Measurements from ENCODE around the gene ACVR2A.

ACVR2A gene

DNA sequence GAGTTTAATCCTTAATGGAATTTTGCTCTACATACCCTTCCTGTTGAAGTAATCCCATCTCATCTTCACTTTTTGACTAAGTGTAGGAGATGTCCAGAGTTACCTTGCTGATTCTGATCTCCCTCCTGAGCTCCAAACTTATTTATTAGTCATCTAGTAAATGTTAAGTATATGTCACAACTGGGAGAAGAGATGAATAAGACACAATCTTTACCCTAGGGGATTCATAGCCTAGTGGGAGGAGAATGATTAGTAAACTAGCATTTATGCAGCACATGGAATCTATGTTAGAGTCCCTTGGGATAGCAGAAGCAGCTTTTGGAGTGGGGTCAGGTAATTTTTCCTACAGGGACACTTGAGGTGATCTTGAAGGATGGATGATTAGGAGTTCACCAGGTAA, 20.7 kb downstream of the ACVR2A start:
- Histone ChIP-seq H3K4me1 (ENCODE audit: low read depth, poor library complexity, severe bottlenecking) (peaks cover 7% of the 10 kb centered on the region), H3K27me3 (ENCODE audit: insufficient read depth, low read depth) (no peaks in the 10 kb centered on the region), H2AFZ (ENCODE audit: low read depth) (no peak overlapping the region), H3K4me3 (IDR thresholded peaks at IDR 0.05; ENCODE audit: insufficient read depth, low read depth, low read length) (no peak overlapping the region), H3K9ac (no peak overlapping the region), H3K4me2 (no peak overlapping the region), H4K20me1 (ENCODE audit: insufficient read depth) (no peaks in the 10 kb centered on the region), H3K36me3 (ENCODE audit: insufficient read depth) (no peaks in the 10 kb centered on the region), H3K79me2 (ENCODE audit: insufficient read depth, low read depth) (no peaks in the 10 kb centered on the region), H3K27ac (no peak overlapping the region)
- TF ChIP-seq, protein P1, sequence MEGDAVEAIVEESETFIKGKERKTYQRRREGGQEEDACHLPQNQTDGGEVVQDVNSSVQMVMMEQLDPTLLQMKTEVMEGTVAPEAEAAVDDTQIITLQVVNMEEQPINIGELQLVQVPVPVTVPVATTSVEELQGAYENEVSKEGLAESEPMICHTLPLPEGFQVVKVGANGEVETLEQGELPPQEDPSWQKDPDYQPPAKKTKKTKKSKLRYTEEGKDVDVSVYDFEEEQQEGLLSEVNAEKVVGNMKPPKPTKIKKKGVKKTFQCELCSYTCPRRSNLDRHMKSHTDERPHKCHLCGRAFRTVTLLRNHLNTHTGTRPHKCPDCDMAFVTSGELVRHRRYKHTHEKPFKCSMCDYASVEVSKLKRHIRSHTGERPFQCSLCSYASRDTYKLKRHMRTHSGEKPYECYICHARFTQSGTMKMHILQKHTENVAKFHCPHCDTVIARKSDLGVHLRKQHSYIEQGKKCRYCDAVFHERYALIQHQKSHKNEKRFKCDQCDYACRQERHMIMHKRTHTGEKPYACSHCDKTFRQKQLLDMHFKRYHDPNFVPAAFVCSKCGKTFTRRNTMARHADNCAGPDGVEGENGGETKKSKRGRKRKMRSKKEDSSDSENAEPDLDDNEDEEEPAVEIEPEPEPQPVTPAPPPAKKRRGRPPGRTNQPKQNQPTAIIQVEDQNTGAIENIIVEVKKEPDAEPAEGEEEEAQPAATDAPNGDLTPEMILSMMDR (conservative IDR thresholded peaks at IDR 0.05; ENCODE audit: low read depth, low read length) = no peak

DNA sequence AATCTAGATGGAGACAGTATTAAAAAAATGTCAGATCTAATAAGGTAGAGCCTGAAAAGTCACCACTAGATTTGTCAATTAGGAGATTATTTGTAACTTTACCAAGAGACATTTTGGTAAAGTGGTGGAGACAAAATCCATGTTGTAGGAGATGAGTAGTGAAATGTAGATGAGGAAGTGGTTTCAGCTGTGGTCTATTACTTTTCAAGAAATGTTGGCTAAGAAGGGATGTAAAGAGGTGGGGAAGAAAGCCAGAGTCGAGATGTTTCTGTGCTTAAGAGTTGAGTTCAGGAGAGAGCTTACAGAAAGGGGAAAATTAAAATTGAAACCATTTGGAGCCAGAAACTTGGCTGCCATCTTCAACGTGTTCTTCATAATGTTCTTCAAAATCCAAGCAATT, 22.2 kb downstream of the ACVR2A start:
- Histone ChIP-seq H3K4me1 (ENCODE audit: low read depth, poor library complexity, severe bottlenecking) (peaks cover 7% of the 10 kb centered on the region), H3K36me3 (ENCODE audit: insufficient read depth) (no peaks in the 10 kb centered on the region), H3K27me3 (ENCODE audit: insufficient read depth, low read depth) (no peaks in the 10 kb centered on the region), H3K27ac (no peak overlapping the region), H4K20me1 (ENCODE audit: insufficient read depth) (no peaks in the 10 kb centered on the region), H2AFZ (ENCODE audit: low read depth) (no peak overlapping the region), H3K9ac (no peak overlapping the region), H3K4me3 (IDR thresholded peaks at IDR 0.05; ENCODE audit: insufficient read depth, low read depth, low read length) (no peak overlapping the region), H3K4me2 (no peak overlapping the region), H3K79me2 (ENCODE audit: insufficient read depth, low read depth) (no peaks in the 10 kb centered on the region)
- TF ChIP-seq, protein P1 (conservative IDR thresholded peaks at IDR 0.05; ENCODE audit: low read depth, low read length) = no peak

DNA sequence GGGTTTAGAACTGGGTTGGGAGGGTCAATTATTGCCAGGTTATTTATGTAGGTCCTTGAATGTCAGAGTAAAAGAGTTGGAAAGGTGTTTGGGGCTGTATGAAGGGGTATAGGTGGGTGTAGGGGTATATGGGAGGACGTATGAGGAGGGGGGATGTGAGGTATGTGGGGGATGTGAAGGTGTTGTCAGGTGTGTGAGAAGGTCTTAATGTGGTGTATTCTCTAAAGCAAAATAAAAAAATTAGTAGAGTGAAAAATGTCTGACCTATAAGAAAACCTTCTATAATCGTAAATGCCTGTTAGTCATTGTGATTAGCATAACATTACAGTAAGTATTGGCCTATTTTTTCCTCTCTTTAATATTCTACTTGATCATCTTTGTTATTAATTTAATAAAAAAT, 25.1 kb downstream of the ACVR2A start:
- H3K79me2 ChIP-seq (ENCODE audit: insufficient read depth, low read depth) = no peaks in the 10 kb centered on the region

GRCh38 chr2:147872967-147873366, 28.1 kb downstream of the ACVR2A start:
- Histone ChIP-seq H3K79me2 (ENCODE audit: insufficient read depth, low read depth) (no peaks in the 10 kb centered on the region), H3K27ac (no peak overlapping the region), H2AFZ (ENCODE audit: low read depth) (no peak overlapping the region), H3K4me1 (ENCODE audit: low read depth, poor library complexity, severe bottlenecking) (no peaks in the 10 kb centered on the region), H3K9ac (no peak overlapping the region), H3K36me3 (ENCODE audit: insufficient read depth) (no peaks in the 10 kb centered on the region), H3K4me3 (IDR thresholded peaks at IDR 0.05; ENCODE audit: insufficient read depth, low read depth, low read length) (no peak overlapping the region), H3K27me3 (ENCODE audit: insufficient read depth, low read depth) (no peaks in the 10 kb centered on the region), H3K4me2 (no peak overlapping the region), H4K20me1 (ENCODE audit: insufficient read depth) (no peaks in the 10 kb centered on the region)
- TF ChIP-seq, protein P1 (conservative IDR thresholded peaks at IDR 0.05; ENCODE audit: low read depth, low read length) = no peak

More for the DNA sequence above, 25.1 kb downstream of the ACVR2A start:
- Histone ChIP-seq H3K4me2 (no peak overlapping the region), H3K36me3 (ENCODE audit: insufficient read depth) (no peaks in the 10 kb centered on the region), H3K4me1 (ENCODE audit: low read depth, poor library complexity, severe bottlenecking) (no peaks in the 10 kb centered on the region), H3K4me3 (IDR thresholded peaks at IDR 0.05; ENCODE audit: insufficient read depth, low read depth, low read length) (no peak overlapping the region), H3K27me3 (ENCODE audit: insufficient read depth, low read depth) (no peaks in the 10 kb centered on the region), H2AFZ (ENCODE audit: low read depth) (no peak overlapping the region), H3K27ac (no peak overlapping the region), H3K9ac (no peak overlapping the region), H4K20me1 (ENCODE audit: insufficient read depth) (no peaks in the 10 kb centered on the region)
- TF ChIP-seq, protein P1 (conservative IDR thresholded peaks at IDR 0.05; ENCODE audit: low read depth, low read length) = no peak
